ENCODE measurements around the gene GARIN1A. TPM values are rescaled to one million over a fixed set of nuclear protein-coding genes. Genes with fewer than 3 reads are reported as not detected.

The GARIN1A gene
- total and polyA plus RNA-seq, 2 donors (not counting 1 experiment from before 2014, with no cell fraction given) = 0.70 to 2.2 TPM

GRCh38 chr7:128676665-128677064, 4.6 kb downstream of the GARIN1A start:
- H3K4me3 ChIP-seq (ENCODE audit: control extremely low read depth in 1 of 5, extremely low read depth in 1 of 5, insufficient read depth in 1 of 5, low read depth in 2 of 5, low read length in 4 of 5) = no peak overlapping the region
- H3K4me2 ChIP-seq (replicated peaks; ENCODE audit: low read depth, low read length, poor library complexity, severe bottlenecking) = no peak overlapping the region
- H3K79me2 ChIP-seq (ENCODE audit: control insufficient read depth, insufficient read depth, low read length) = no peaks in the 10 kb centered on the region
- H4K20me1 ChIP-seq (ENCODE audit: control insufficient read depth, insufficient read depth, low read length, poor library complexity, severe bottlenecking) = no peaks in the 10 kb centered on the region
- H3K36me3 ChIP-seq (replicated peaks in 1 of 2; ENCODE audit: control extremely low read depth in 1 of 2, control insufficient read depth in 1 of 2, extremely low read depth in 1 of 2, insufficient read depth in 2 of 2, low read length in 1 of 2) = no peaks in the 10 kb centered on the region
- no peak overlapping the region for H3K27ac ChIP-seq (ENCODE audit: low read length in 2 of 2)
- CTCF ChIA-PET = interaction anchor here (0.5 kb wide), 1 partner anchor 602 kb away, joined by 6 read pairs; no protein-coding TSS in a partner anchor
- POLR2A ChIA-PET = no interaction called here
- ATAC-seq (ENCODE audit: low read depth) (no peak), DNase-seq (no peak)
- no peak overlapping the region for H3K27ac Mint-ChIP-seq
- no peaks in the 10 kb centered on the region for H3K9me3 ChIP-seq (ENCODE audit: control extremely low read depth in 1 of 3, control insufficient read depth in 2 of 3, insufficient read depth in 1 of 3, low read length in 2 of 3)
- H3K4me1 Mint-ChIP-seq = peaks cover 5% of the 10 kb centered on the region
- H2AFZ ChIP-seq (ENCODE audit: insufficient read depth, low read depth, low read length, poor library complexity, severe bottlenecking) = no peak overlapping the region
- no peak overlapping the region for H3K9ac ChIP-seq (ENCODE audit: low read length)
- intact Hi-C loops (cut with micrococcal nuclease) = no loop called here
- no peak overlapping the region for H3K4me3 Mint-ChIP-seq
- no peaks in the 10 kb centered on the region for H3K9me3 Mint-ChIP-seq (ENCODE audit: insufficient read depth)
- H3K27me3 ChIP-seq (replicated peaks in 1 of 4; ENCODE audit: control extremely low read depth in 1 of 4, control insufficient read depth in 3 of 4, insufficient read depth in 4 of 4, low read length in 3 of 4) = peaks cover 0 to 10% (median 0%) of the 10 kb centered on the region in 4 experiments
- peaks cover 19% of the 10 kb centered on the region for H3K27me3 Mint-ChIP-seq
- peaks cover 0 to 4% of the 10 kb centered on the region in 2 donors for H3K4me1 ChIP-seq (ENCODE audit: control insufficient read depth in 2 of 2, insufficient read depth in 2 of 2, low read length in 2 of 2)
- WGBS (ENCODE audit: insufficient coverage) = 100% methylated on average over 1 of the region's 4 CpGs
- no peak for TF ChIP-seq EZH2 (IDR thresholded peaks at IDR 0.05; ENCODE audit: borderline replicate concordance, insufficient read depth, low read depth, low read length, poor library complexity, severe bottlenecking)
- no peak for TF ChIP-seq CTCF (IDR thresholded peaks at IDR 0.05)

DNA sequence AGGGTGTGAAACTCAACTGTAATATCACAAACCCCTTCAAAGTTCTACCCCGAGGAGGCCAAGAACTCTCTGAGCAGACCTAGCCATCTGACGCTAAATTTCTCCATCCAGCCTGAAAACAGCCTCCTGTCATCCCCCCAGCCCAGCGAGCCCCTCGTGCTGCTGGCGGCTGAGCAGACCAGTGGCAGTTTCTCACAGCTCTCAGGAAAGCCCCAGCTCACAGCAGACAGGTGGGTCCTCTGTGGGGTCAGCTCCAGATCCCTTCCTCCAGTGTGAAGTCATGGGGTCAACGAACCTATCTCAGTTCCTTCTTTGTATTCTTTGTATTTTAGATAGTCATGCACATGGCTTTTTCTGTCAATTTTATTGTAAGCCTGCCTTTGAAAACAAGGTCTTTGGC, 7.8 kb downstream of the GARIN1A start:
- H3K27ac Mint-ChIP-seq = no peak overlapping the region
- intact Hi-C loops (cut with micrococcal nuclease) = no loop called here
- CTCF ChIA-PET = interaction anchor here (1.1 kb wide), 1 partner anchor 337 kb away, joined by 3 read pairs; no protein-coding TSS in a partner anchor

More for the DNA sequence above, 7.8 kb downstream of the GARIN1A start:
- Histone ChIP-seq H3K27ac (ENCODE audit: low read length in 2 of 2) (no peak overlapping the region), H3K79me2 (ENCODE audit: control insufficient read depth, insufficient read depth, low read length) (no peaks in the 10 kb centered on the region), H4K20me1 (ENCODE audit: control insufficient read depth, insufficient read depth, low read length, poor library complexity, severe bottlenecking) (no peaks in the 10 kb centered on the region), H3K9me3 (ENCODE audit: control extremely low read depth in 1 of 3, control insufficient read depth in 2 of 3, insufficient read depth in 1 of 3, low read length in 2 of 3) (no peaks in the 10 kb centered on the region), H3K9ac (ENCODE audit: low read length) (no peak overlapping the region), H3K4me3 (ENCODE audit: control extremely low read depth in 1 of 5, extremely low read depth in 1 of 5, insufficient read depth in 1 of 5, low read depth in 2 of 5, low read length in 4 of 5) (no peak overlapping the region), H3K4me2 (replicated peaks; ENCODE audit: low read depth, low read length, poor library complexity, severe bottlenecking) (no peak overlapping the region), H3K36me3 (replicated peaks in 1 of 2; ENCODE audit: control extremely low read depth in 1 of 2, control insufficient read depth in 1 of 2, extremely low read depth in 1 of 2, insufficient read depth in 2 of 2, low read length in 1 of 2) (no peaks in the 10 kb centered on the region), H3K27me3 (replicated peaks in 1 of 4; ENCODE audit: control extremely low read depth in 1 of 4, control insufficient read depth in 3 of 4, insufficient read depth in 4 of 4, low read length in 3 of 4) (peaks cover 0 to 6% (median 0%) of the 10 kb centered on the region in 4 experiments), H3K4me1 (ENCODE audit: control insufficient read depth in 2 of 2, insufficient read depth in 2 of 2, low read length in 2 of 2) (no peaks in the 10 kb centered on the region), H2AFZ (ENCODE audit: insufficient read depth, low read depth, low read length, poor library complexity, severe bottlenecking) (no peak overlapping the region)
- POLR2A ChIA-PET = no interaction called here
- ATAC-seq (ENCODE audit: low read depth) (no peak), DNase-seq (no peak)
- 85% methylated on average over 5 of the region's 6 CpGs for WGBS (ENCODE audit: insufficient coverage)
- H3K9me3 Mint-ChIP-seq (ENCODE audit: insufficient read depth) = no peaks in the 10 kb centered on the region
- H3K27me3 Mint-ChIP-seq = peaks cover 8% of the 10 kb centered on the region
- no peak overlapping the region for H3K4me3 Mint-ChIP-seq
- TF ChIP-seq EZH2 (IDR thresholded peaks at IDR 0.05; ENCODE audit: borderline replicate concordance, insufficient read depth, low read depth, low read length, poor library complexity, severe bottlenecking) = no peak
- no peak for TF ChIP-seq CTCF (IDR thresholded peaks at IDR 0.05)
- H3K4me1 Mint-ChIP-seq = no peaks in the 10 kb centered on the region
